Measurements from ENCODE around the gene EXOC1. TPM values are rescaled to one million over a fixed set of nuclear protein-coding genes. Genes with fewer than 3 reads are reported as not detected.

The EXOC1 gene
- total RNA-seq, 1 experiment from 2014 or later: 17.6 TPM

DNA sequence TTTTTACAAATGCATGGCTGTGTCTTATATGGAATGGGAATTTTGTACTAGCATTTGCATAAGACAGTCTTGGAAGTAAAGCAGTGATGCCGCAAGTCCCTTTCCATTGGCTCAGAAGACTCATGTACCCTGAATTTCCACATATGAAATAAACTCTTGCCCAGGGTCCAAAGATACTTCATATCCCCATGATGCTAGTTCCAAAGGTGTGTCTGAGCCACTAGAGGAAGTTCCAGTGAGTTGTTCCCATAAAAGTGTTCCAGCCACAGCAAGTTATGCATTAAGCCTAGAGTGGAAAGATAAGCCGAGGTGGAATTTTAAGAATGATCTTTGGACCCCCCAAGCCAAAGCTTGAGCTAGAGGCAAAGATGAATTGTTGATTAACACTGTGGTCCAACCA lies 86.0 kb downstream of the EXOC1 start:
- no peak for DNase-seq (ENCODE audit: low read depth, low spot score)
- no peak for TF ChIP-seq YY1 (IDR thresholded peaks at IDR 0.05; ENCODE audit: extremely low read depth, insufficient replicate concordance, low read depth, low read length)
- no peak for TF ChIP-seq POLR2AphosphoS5 (IDR thresholded peaks at IDR 0.05; ENCODE audit: low read depth, low read length)
- TF ChIP-seq EZH2 (IDR thresholded peaks at IDR 0.05): no peak
- TF ChIP-seq, protein P1, sequence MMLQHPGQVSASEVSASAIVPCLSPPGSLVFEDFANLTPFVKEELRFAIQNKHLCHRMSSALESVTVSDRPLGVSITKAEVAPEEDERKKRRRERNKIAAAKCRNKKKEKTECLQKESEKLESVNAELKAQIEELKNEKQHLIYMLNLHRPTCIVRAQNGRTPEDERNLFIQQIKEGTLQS (IDR thresholded peaks at IDR 0.05): no peak
- TF ChIP-seq, protein P2, sequence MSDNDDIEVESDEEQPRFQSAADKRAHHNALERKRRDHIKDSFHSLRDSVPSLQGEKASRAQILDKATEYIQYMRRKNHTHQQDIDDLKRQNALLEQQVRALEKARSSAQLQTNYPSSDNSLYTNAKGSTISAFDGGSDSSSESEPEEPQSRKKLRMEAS (IDR thresholded peaks at IDR 0.05): no peak
- no peak for TF ChIP-seq SIN3A (IDR thresholded peaks at IDR 0.05; ENCODE audit: low read depth)
- no peak for TF ChIP-seq ELF1 (IDR thresholded peaks at IDR 0.05; ENCODE audit: borderline replicate concordance, low read depth)
- TF ChIP-seq RAD21 (IDR thresholded peaks at IDR 0.05; ENCODE audit: low read depth): no peak
- no peak for TF ChIP-seq CEBPB (IDR thresholded peaks at IDR 0.05; ENCODE audit: low read depth)
- TF ChIP-seq ZFX (IDR thresholded peaks at IDR 0.05): no peak
- TF ChIP-seq SRF (IDR thresholded peaks at IDR 0.05; ENCODE audit: low read depth): no peak
- no peak for TF ChIP-seq SP1 (IDR thresholded peaks at IDR 0.05; ENCODE audit: low read depth)
- no peak overlapping the region for H3K27ac ChIP-seq (ENCODE audit: low read depth, low read length)
- no peak for ATAC-seq
- POLR2A ChIA-PET: no interaction called here
- H3K4me3 ChIP-seq (replicated peaks in 1 of 2; ENCODE audit: low read depth in 1 of 2, low read length in 2 of 2): no peak overlapping the region
- H3K4me1 ChIP-seq (ENCODE audit: control insufficient read depth in 1 of 2, insufficient read depth in 2 of 2, low read length in 2 of 2): no peaks in the 10 kb centered on the region
- H3K9me3 ChIP-seq (ENCODE audit: control insufficient read depth in 1 of 2, insufficient read depth in 1 of 2, low read depth in 1 of 2, low read length in 2 of 2): no peaks in the 10 kb centered on the region
- RAD21 ChIA-PET (ENCODE audit: low non-redundant PET in 1 of 2, low total read pairs in 2 of 2, uncharacterized antibody in 2 of 2, unreplicated experiment in 2 of 2): no interaction called here
- intact Hi-C loops (cut with micrococcal nuclease): no loop called here
- BruUV-seq (replicated peaks): no TSS peak
- no peak overlapping the region for H3K4me2 ChIP-seq (ENCODE audit: low read length)
- no peaks in the 10 kb centered on the region for H4K20me1 ChIP-seq (ENCODE audit: insufficient read depth)
- no peaks in the 10 kb centered on the region for H3K27me3 ChIP-seq (ENCODE audit: insufficient read depth, low read length)
- no peak overlapping the region for H3K9ac ChIP-seq (ENCODE audit: low read length)
- H2AFZ ChIP-seq (ENCODE audit: low read depth, low read length, poor library complexity, severe bottlenecking): no peak overlapping the region
- H3K9me2 ChIP-seq (ENCODE audit: insufficient read depth): no peaks in the 10 kb centered on the region
- CTCF ChIA-PET: no interaction called here
- H3K36me3 ChIP-seq (ENCODE audit: control insufficient read depth in 1 of 2, insufficient read depth in 2 of 2, low read length in 2 of 2): no peaks in the 10 kb centered on the region
- no peaks in the 10 kb centered on the region for H3K79me2 ChIP-seq (ENCODE audit: insufficient read depth, low read length)

GRCh38 chr4:55941881-55942396 lies 88.5 kb downstream of the EXOC1 start:
- no peak overlapping the region for H3K9ac ChIP-seq (ENCODE audit: low read length)
- no peak overlapping the region for H2AFZ ChIP-seq (ENCODE audit: low read depth, low read length, poor library complexity, severe bottlenecking)
- H3K36me3 ChIP-seq (ENCODE audit: control insufficient read depth in 1 of 2, insufficient read depth in 2 of 2, low read length in 2 of 2): no peaks in the 10 kb centered on the region
- H4K20me1 ChIP-seq (ENCODE audit: insufficient read depth): no peaks in the 10 kb centered on the region
- H3K4me3 ChIP-seq (replicated peaks in 1 of 2; ENCODE audit: low read depth in 1 of 2, low read length in 2 of 2): no peak overlapping the region
- H3K9me2 ChIP-seq (ENCODE audit: insufficient read depth): no peaks in the 10 kb centered on the region
- H3K27me3 ChIP-seq (ENCODE audit: insufficient read depth, low read length): no peaks in the 10 kb centered on the region
- no peaks in the 10 kb centered on the region for H3K9me3 ChIP-seq (ENCODE audit: control insufficient read depth in 1 of 2, insufficient read depth in 1 of 2, low read depth in 1 of 2, low read length in 2 of 2)
- RAD21 ChIA-PET (ENCODE audit: low non-redundant PET in 1 of 2, low total read pairs in 2 of 2, uncharacterized antibody in 2 of 2, unreplicated experiment in 2 of 2): no interaction called here
- no peak overlapping the region for H3K4me2 ChIP-seq (ENCODE audit: low read length)
- intact Hi-C loops (cut with micrococcal nuclease): loop anchor here (10.0 kb wide), 1 partner anchor 757 kb away; no protein-coding TSS in a partner anchor
- TF ChIP-seq POLR2A (IDR thresholded peaks at IDR 0.05; ENCODE audit: borderline replicate concordance, extremely low read depth, insufficient read depth, insufficient read length): no peak
- TF ChIP-seq CEBPB (IDR thresholded peaks at IDR 0.05; ENCODE audit: low read depth): no peak
- no peak for TF ChIP-seq TCF7L2 (IDR thresholded peaks at IDR 0.05; ENCODE audit: borderline replicate concordance, extremely low read depth, insufficient read depth, insufficient read length)
- TF ChIP-seq, protein P1 (IDR thresholded peaks at IDR 0.05): no peak
- no peak for TF ChIP-seq FOSL1 (IDR thresholded peaks at IDR 0.05; ENCODE audit: low read depth)
- no peak for TF ChIP-seq SRF (IDR thresholded peaks at IDR 0.05; ENCODE audit: low read depth)
- no peak for TF ChIP-seq ZBTB33 (IDR thresholded peaks at IDR 0.05; ENCODE audit: extremely low read depth, insufficient replicate concordance, low read length)
- no peak for TF ChIP-seq SP1 (IDR thresholded peaks at IDR 0.05; ENCODE audit: low read depth)
- no peak for TF ChIP-seq EZH2phosphoT487 (IDR thresholded peaks at IDR 0.05; ENCODE audit: borderline replicate concordance)
- no peak for TF ChIP-seq EZH2 (IDR thresholded peaks at IDR 0.05)
- H3K79me2 ChIP-seq (ENCODE audit: insufficient read depth, low read length): no peaks in the 10 kb centered on the region
- no peak for DNase-seq (ENCODE audit: low read depth, low spot score)
- CTCF ChIA-PET: no interaction called here
- H3K4me1 ChIP-seq (ENCODE audit: control insufficient read depth in 1 of 2, insufficient read depth in 2 of 2, low read length in 2 of 2): no peaks in the 10 kb centered on the region
- no TSS peak for BruUV-seq (replicated peaks)
- POLR2A ChIA-PET: no interaction called here
- no peak overlapping the region for H3K27ac ChIP-seq (ENCODE audit: low read depth, low read length)
- no peak for ATAC-seq
